SIG-M5 (cell line): ENCODE measurements around the gene USH1G.
"Not testable (repeated sequence)": the region's sequence is repeated elsewhere in the genome, so short reads cannot be mapped to it uniquely, and the experiment has no call there.

Experiments used
- DNase-seq: peaks from one replicate; lab custom pipeline; 2025; lab: John Stamatoyannopoulos, UW

Gene USH1G

GRCh38 chr17:74930535-74931036 lies 7.5 kb upstream of the USH1G start:
- DNase-seq: no peak

GRCh38 chr17:74928786-74929185 lies 5.7 kb upstream of the USH1G start:
- DNase-seq: no peak

- no peak for DNase-seq
Measured at GRCh38 chr17:74925242-74925641, 2.2 kb upstream of the USH1G start.

DNA sequence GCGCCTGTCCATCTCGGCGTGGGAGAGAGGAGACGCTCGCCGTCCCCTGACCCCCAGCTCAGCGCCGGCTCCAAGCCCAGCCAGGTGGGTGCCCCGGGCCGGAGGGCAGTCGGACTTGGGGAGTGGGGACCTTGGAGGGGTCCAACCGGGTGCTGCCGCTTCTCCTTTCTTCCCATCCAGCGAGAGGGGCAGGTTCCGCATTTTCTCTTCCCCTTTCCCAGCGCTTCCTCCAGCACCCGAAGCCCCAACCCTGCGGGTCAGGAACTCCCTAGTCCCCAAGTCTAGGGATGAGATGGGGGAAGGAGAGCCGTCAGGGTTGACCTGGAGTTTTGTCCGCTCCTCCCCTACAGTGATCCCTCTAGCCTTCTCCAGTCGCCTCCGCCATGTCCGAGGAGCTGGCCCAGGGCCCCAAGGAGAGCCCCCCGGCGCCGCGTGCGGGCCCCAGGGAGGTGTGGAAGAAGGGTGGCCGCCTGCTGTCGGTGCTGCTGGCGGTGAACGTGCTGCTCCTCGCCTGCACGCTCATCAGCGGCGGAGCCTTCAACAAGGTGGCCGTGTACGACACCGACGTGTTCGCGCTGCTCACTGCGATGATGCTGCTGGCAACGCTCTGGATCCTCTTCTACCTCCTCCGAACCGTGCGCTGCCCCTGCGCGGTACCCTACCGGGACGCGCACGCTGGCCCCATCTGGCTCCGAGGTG lies 1.3 kb upstream of the USH1G start, which contains the start of gene OTOP2:
Gene OTOP2 (plus strand): TSS at position 24 of the 699 bp plus-strand sequence. CDS start 360 bp downstream, at position 384.
- peak; percentile 26 for DNase-seq

- DNase-seq: no peak
Measured at GRCh38 chr17:74923538-74924249, 639 bp upstream of the USH1G start.

DNA sequence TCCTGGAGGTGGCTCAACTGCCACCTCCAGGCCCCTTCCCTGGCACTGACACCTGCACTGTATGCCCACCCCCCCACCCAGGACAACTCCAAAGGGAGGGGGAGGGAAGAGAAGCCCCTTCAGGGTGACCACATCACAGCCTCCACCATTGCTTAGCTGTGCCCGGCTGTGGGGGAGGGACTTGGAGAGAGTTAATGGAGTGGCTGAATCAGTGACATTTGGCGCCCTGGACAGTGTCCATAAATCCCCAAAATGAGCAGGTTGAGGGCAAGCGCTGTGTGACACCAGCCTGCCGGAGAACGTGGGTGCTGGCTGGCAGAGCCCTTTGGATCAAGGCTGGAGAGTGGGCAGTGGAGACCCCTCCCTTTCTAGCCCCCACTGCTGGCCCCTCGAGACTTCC lies 883 bp downstream of the USH1G start:
- DNase-seq: no peak

DNA sequence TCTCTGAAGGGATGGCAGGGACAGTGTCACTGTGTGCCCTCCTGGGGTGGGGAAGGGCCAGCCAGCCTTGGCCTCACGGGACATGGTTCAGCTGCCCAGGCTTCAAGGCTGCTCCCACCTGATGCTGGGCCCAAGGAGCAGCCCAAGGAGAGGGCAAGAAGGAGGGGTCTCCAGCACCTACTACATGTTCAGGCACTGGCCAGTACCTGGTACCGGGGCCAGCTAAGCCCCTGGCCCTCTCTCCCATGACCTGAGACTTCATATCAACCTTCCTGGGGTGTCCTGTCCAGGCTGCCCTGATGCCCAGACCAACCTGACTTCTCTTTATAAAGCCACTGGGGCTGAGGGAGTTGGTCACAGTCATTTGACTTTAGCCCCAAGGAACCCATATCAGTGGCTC lies 1.3 kb downstream of the USH1G start:
- no peak for DNase-seq

DNA sequence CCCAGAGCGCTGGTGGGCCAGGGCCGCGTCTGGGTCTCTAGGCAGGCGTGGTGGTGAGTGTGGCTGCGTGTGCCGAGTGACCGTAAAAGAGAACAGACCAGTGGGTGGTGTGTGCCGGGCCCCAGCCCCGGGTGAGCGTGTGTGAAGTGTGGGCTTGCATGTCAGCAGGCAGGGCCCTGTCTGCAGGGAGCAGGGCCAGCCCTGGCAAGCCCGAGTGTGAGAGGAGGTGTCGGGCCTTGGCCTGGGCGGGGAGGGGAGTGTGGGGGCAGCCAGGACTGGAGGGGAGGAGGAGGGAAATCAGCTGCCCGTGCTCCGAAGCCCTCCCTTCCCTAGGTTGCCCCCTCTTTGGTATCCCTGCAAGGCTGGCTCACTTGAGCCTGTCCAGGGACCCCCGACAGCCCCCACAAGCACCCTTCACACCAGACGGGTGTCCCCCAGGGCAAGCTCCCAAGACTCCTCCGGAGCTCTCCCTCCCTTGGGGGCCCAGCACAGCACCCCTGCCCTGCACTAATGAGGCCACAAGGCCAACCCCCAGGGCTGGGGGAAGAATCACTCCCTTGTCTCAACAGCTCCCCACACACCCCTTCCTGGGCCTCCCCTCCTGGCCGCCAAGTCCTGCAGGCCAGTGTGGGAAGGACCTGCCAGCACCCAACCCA lies 1.9 kb downstream of the USH1G start:
- DNase-seq: no peak

DNA sequence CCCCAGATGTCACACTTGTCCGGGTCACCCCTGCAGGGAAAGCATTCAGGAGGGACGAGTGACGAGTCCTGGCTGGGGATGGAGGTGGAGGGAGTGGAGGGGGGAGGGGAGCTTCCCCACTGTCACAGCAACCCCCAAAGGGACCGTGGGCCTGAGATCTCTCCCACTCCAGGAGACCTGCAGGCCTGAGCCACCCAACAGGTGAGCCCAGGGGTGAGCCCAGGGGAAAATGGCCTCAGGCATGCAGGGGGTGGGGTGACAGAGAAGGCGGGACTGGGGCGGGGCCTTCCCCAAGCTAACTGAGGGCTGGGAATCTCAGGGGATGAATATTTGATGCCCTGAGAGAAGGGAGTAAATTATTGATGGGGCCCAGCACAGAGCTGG lies 2.4 kb downstream of the USH1G start:
- no peak for DNase-seq

GRCh38 chr17:74920306-74920620 lies 2.8 kb downstream of the USH1G start:
- no peak for DNase-seq

DNA sequence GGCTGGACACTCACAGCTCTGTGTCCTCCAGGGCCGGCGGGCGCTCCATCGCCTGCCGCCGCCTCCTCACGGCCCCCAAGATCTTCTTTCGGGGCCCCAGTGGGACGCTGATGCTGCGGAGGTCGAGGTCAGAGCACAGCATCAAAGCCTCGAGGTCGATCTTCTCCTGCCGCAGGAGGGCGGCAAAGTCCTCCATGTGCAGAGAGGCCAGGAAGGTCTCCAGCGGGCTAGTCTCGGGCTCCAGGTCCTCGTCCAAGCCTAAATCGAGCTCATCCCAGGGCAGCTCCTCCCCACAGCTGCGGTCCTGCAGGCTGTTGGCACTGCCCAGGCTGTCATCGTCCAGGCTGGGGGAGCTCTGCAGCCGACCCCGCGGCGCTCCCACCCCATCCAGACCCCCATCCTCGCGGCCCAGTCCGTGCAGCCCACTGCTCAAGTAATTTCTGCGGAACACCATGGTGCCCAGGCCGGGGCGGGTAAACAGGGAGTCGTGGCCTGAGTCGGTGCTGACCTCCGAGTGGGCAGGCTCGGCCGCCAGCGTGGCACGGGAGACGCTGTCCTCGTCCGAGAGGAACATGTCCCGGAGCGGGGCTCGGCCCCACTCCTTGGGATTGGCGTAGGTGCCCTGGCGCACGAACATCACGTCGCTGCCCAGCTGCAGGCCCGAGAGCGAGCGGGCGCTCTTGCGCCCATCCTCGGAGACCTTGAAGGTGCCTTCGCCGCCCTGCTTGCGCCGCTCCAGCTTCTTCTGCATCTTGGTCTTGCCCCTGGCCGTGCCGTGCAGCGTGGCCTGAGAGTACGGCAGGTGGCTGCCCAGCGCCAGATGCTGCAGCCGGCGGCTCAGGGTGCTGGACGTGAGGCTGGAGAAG lies 3.4 kb downstream of the USH1G start:
- no peak for DNase-seq

DNA sequence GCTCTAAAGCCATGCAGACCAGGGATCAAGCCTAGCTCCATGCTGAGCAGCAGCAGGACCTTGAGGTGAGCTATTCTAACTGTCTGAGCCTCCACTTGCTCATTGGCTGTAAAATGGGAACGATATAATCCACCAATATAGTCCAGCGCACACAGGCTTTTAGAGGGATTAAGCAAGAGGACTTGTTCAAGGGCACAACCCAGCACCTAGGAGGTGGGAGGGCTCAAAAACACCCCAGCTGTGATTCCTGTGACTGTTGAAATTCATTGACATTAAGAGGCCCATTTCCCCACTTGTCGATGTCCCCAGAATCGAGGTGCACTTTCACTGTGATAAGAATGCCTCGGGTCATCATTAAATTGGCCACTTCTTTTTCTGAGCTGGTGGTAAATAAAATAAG lies 4.1 kb downstream of the USH1G start:
- no peak for DNase-seq

GRCh38 chr17:74917430-74917829 lies 5.6 kb downstream of the USH1G start:
- DNase-seq: no peak

DNA sequence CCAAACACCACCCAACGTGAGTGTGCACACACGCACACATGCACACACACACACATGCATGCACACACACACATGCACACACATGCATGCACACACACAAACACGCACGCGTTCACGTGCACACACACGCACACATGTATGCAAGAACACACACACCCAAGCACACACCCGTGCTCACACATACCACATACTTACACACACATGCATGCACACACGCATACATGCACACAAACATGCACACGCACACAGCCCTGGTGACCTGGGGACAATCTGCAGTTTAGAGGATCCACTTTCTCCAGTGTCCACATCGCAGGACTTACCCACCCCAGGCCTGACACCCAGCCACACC lies 6.2 kb downstream of the USH1G start:
- no peak for DNase-seq

DNA sequence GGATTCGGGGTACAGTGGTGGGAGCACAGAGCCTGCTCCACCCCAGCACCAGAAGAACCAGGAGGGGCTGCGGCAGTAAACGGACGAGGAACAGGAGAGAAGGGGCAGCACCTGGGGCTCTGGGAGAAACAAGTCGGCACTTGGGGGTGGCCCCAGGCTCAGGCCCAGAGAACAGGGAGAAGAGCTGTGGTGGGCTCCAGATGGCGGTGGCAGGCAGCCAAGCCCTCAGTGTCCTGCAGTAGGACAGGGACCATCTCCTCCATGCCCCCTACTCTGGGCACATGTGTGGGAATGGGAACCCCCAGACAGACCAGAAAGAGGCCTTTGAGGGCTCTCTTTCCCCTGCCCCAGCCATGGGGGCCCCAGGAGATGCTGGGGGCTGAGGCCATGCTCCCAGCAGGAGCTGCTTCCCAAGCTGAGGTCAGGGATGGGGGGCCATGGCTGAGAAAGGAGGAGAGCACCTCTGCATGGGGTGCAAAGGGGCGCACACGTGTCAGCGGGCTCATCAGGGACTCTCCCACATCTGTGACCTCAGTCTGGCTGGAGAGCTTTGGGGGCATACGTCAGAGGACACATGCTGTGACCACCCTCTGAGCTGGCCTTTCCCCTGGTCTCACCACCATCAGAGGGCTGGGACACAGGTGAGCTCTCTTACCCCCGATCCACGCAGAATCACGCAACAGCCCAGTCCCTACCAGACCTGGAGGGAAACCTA lies 6.8 kb downstream of the USH1G start:
- no peak for DNase-seq

- not testable (repeated sequence) for DNase-seq
Measured at GRCh38 chr17:74911423-74911822, 11.6 kb downstream of the USH1G start.

GRCh38 chr17:74909097-74909496 lies 14.0 kb downstream of the USH1G start:
- not testable (repeated sequence) for DNase-seq

DNA sequence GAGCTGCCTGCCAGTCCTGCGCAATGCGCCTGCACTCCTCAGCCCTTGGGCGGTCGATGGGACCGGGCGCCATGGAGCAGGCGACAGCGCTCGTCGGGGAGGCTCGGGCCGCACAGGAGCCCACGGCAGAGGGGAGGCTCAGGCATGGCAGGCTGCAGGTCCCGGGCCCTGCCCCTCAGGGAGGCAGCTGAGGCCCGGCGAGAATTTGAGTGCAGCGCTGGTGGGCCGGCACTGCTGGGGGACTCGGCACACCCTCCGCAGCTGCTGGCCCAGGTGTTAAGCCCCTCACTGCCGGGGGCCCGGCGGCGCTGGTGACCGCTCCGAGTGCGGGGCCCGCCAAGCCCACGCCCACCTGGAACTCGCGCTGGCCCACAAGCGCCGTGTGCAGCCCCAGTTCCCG lies 16.0 kb downstream of the USH1G start:
- DNase-seq: no peak

- DNase-seq: not testable (repeated sequence)
Measured at GRCh38 chr17:74906214-74906793, 16.8 kb downstream of the USH1G start.

- DNase-seq: no peak
Measured at GRCh38 chr17:74904687-74905409, 18.2 kb downstream of the USH1G start.

- no peak for DNase-seq
Measured at GRCh38 chr17:74903671-74904070, 19.4 kb downstream of the USH1G start.
